ENCODE measurements around the gene RFX8.
A peak's percentile ranks its signal among the peaks of the same experiment; 100 is the strongest.

RFX8 gene

GRCh38 chr2:101408925-101409324 is 66.0 kb downstream of the RFX8 start:
- DNase-seq, result no peak

- no peak for DNase-seq
Observed at GRCh38 chr2:101405351-101405899, 69.5 kb downstream of the RFX8 start.

DNA sequence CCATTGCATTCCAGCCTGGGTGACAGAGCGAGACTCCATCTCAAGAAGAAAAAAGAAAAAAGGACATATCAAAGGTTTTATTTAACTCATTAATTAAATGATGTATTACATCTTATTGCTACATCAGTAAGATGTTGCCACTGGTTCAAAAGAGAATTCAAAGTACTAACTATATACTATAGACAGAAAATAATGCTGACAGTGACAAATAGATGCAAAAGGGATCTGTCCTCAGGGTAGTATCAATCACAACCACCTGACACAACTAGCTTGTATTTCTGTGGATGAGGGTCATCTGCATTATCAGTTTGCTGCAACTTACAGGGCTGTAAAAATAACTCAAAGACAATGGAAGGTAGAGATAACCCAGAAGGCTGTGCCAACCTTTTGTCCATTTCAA is 71.2 kb downstream of the RFX8 start:
- no peak for DNase-seq

DNA sequence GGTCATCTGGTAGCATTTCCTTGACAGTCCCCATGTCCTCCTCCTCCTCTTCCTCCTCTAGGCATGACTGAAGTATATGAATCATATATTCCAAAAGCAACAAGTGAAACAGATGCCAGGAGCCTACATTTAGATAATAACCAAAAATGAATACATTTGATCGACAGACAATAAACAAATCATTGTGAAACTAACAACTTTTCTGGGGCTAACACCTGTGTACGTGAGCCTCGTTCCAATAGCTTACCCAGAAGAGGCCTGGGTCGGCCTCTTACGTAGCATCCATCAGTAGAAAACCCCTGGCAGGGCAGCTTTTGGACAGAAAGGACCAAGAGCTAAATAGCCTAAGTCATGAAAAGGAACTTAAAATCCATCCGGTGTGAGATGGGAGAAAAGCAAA is 72.3 kb downstream of the RFX8 start:
- DNase-seq, result no peak

GRCh38 chr2:101401906-101402305 is 73.0 kb downstream of the RFX8 start:
- no peak for DNase-seq

DNA sequence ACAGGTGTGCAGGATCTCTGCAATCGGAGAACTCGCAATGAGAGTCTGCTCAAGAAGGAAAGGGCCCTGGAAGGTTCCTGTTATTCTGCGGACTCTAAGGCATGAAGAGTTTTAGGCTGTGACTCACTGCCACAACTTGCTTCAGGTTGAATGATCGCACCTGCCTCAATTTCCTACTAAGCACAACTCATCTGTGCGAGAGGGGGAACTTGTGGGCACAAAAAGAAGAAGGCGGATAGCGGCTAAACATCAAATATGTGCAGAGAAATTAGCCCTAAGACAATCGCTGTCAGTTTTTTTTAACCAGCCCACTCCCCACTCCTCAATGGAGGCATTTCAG is 73.6 kb downstream of the RFX8 start:
- DNase-seq, result no peak

GRCh38 chr2:101400506-101401325 is 74.2 kb downstream of the RFX8 start:
- no peak for DNase-seq

- DNase-seq, result no peak
Observed at GRCh38 chr2:101400048-101400447, 74.9 kb downstream of the RFX8 start.

GRCh38 chr2:101399021-101399799 is 75.7 kb downstream of the RFX8 start:
- no peak for DNase-seq

GRCh38 chr2:101398116-101398821 is 76.6 kb downstream of the RFX8 start:
- no peak for DNase-seq

- no peak for DNase-seq
Observed at GRCh38 chr2:101396316-101396717, 78.6 kb downstream of the RFX8 start.

GRCh38 chr2:101395545-101396315 is 79.2 kb downstream of the RFX8 start:
- DNase-seq, result no peak

- no peak for DNase-seq
Observed at GRCh38 chr2:101388232-101388631, 86.7 kb downstream of the RFX8 start.

- DNase-seq, result peak; percentile 71
Observed at GRCh38 chr2:101387151-101387834, 87.6 kb downstream of the RFX8 start, which contains the start of gene CREG2. CREG2 (minus strand) TSS chr2:101387503; CDS start chr2:101387457, 46 bp downstream.

GRCh38 chr2:101386599-101387150 is 88.2 kb downstream of the RFX8 start:
- DNase-seq, result no peak

GRCh38 chr2:101383016-101383541 is 91.8 kb downstream of the RFX8 start:
- no peak for DNase-seq

GRCh38 chr2:101382442-101382841 is 92.5 kb downstream of the RFX8 start:
- no peak for DNase-seq

- no peak for DNase-seq
Observed at GRCh38 chr2:101380376-101380775, 94.5 kb downstream of the RFX8 start.

DNA sequence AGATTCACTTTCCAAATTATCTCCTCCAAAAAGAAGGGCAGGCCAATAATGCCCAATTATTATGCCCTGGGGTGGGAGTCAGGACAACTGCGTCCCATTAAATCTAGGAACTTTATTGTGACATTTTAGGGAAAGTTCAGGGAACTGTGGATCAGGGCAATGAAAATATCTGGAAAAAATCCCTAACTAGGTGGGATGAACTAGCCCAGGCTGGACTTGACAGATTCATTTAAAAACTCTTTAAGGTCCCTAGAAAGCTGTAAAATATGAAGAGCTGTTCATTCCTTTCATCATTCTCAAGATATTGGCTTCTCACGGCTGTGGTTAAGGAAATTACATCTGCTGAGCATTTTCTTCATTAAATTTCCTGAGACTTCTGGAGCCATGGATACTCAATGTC is 95.8 kb downstream of the RFX8 start:
- no peak for DNase-seq

GRCh38 chr2:101375653-101376052 is 99.3 kb downstream of the RFX8 start:
- DNase-seq, result no peak
